DMS53 (cell line): ENCODE measurements around the gene GLI2.
A peak's percentile ranks its signal among the peaks of the same experiment; 100 is the strongest.

Source experiments
- DNase-seq: peaks from one replicate; lab custom pipeline; 2025; lab: John Stamatoyannopoulos, UW

The GLI2 gene

GRCh38 chr2:120770641-120771040 lies 35.0 kb downstream of the GLI2 start:
- DNase-seq = no peak

DNA sequence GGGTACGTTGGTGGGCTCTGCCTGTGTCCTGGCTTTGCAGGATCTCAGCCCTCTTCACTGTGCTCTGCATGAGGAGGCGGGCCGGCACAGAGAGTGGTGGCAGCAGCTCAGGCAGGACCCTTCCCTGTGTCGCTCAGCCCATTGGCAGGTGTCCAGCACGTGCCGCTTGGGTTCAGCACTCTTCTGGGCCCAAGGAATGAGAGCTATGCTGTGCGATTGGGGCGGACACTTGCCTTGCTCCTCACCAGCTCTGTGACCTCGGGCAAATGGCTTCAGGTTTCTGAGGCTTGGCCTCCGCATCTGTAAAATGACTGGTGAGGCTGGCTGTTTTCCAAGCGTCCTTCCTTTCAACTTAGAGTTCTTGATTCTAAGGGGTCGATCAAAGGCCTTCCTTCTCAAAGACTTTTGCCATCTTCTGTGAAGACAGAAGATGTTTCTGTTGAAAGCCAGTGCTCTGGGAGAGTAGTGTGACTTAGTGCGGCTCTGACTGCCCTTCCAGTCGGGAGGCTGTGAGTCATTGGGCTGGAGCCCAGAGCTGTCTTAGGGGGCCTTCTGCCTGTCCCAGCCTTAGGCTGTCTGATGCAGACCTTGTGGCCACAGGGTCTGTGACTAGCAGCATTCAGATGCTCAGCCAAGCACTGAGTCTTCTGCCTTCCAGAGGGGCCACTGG lies 35.6 kb downstream of the GLI2 start:
- DNase-seq = no peak

- DNase-seq = no peak
Observed at GRCh38 chr2:120771781-120772208, 36.1 kb downstream of the GLI2 start.

DNA sequence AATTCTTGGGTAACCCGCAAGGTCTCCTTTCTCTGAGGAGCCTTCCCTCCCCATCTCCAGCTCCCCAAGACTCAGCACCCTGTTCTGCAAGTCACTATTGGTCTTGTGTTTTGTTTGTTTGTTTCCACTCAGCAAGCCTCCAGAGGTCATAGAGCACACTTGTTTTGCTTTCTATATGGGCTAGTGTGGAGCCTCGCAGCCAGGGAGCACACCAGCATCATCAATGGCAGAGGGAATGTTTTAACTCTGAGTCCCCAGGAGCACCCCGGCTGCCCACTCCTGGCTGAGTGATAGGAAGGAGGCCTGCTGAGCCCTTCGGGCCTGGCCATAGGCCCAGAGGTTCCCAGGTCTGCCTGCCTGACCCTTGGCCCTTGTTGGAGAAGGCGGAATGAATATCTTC lies 36.6 kb downstream of the GLI2 start:
- no peak for DNase-seq

DNA sequence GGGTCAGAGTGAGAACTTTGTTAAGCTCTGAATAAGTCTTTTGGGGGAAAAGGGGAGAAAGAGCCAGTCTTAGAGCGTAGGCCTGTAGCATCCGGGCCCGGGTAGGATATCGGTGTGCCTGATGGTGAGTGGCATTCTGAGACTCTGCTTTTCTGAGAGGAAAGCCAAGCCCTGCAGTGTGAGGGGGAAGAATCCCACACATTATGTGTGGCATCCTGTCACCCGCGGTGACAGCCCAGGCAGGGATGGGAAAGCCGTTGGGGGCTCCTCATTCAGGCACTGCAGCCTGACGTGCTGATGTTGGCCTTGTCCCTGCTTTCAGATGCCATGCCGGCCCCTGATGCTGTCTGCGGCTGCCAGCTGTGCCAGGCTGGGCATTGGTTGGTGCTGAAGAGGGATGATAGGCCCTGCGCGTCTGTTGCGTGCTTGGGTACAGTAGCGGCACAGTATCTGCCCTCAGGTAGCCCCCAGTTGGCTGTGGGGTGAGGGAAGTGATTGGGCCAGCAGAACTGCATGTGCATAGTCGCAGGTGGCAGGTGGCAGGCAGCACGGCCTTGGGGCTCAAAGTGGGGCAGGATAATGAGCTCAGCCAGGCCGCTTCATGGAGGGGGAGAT lies 37.6 kb downstream of the GLI2 start:
- DNase-seq = no peak

DNA sequence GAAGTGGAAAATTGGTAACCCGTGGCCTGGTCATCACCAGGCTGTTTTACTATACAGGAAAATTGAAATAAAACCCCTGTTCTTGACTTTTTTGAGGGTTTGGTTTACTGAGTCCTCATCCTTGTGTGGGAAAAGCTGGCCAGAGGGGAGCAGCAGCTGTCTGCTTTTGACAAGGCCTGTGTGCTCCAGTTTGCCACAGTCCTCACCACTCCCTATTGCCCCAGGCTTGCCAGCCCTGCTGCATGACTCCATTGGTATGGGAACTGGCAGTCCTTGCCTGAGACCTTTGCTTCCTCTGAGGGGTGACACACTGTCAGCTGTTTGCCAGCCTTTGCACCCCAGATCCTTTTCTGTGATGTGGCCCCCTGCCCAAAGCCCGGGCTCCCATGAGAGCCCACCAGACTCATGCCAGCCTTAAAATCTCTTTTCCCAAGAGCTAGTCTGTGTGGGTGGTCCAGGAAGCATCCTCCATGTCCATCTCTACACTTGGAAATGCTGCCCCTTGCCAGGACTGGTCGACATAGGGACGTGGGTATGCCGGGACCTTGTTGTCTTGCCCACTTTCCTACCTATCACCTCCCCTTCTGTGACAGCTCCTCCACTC lies 39.0 kb downstream of the GLI2 start:
- DNase-seq = no peak

- DNase-seq = no peak
Observed at GRCh38 chr2:120775194-120775593, 39.5 kb downstream of the GLI2 start.

DNA sequence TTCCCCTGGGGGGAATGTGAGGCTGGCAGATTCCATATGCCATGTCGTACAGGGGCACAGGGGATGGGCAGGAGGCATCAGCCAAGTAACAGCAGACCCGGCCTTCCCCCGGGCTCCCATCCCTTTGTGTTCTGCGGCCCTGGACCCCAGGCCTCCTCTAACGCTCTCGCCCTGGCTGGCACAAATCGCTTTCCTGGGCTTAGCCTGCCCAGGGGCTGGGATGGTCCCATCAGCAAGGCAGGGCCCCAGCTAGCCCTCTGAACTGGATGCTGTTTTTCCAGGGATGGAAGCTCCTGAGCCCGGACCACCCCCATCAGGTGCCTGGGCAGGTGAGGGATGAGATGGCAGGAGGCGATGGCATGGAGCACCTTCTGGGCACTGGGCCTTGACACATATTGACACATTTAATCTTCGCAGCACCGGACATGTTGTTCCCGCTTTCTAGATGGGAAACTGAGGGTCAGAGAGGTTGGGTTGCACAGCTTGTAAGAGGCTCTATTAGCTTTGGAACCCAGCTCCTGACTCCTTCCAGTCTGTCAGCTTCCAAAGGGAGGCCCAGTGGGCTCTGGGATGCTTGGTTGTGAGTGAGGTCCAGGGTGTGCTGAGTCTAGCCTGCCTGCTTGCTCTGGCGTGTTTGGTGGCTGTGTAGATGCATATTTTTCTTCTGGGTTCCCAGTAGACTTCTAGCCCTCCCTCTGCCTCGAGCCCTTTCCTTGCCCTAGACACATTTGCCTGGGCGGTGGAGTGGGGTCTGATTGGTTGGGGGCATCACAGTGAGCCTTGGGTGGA lies 40.3 kb downstream of the GLI2 start:
- DNase-seq = no peak

- no peak for DNase-seq
Observed at GRCh38 chr2:120776649-120777048, 41.0 kb downstream of the GLI2 start.

- DNase-seq = no peak
Observed at GRCh38 chr2:120777170-120777751, 41.6 kb downstream of the GLI2 start.

- no peak for DNase-seq
Observed at GRCh38 chr2:120777787-120778186, 42.1 kb downstream of the GLI2 start.

DNA sequence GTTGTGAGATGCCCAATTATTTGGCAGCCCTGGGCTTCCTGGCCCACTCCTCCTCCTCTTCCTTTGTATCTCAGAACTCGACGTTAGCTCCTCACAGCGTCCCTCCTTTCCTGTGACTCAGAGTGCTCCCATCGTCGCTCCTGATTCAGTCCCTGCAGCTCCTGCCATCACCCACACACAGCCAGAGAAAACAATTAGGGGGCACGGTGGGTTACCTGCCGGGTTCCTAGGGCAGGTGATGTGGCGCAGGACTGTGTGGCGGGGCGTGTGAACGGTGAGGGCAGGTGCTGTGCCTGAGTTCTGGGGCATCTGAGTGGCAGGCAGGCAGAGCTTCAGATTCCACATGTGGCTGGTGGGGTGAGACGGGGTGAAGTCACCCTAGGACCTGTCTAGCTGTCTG lies 42.6 kb downstream of the GLI2 start:
- DNase-seq = no peak

GRCh38 chr2:120779781-120780283 lies 44.2 kb downstream of the GLI2 start:
- DNase-seq = no peak

- DNase-seq = peak; percentile 12
Observed at GRCh38 chr2:120780402-120780801, 44.7 kb downstream of the GLI2 start.

DNA sequence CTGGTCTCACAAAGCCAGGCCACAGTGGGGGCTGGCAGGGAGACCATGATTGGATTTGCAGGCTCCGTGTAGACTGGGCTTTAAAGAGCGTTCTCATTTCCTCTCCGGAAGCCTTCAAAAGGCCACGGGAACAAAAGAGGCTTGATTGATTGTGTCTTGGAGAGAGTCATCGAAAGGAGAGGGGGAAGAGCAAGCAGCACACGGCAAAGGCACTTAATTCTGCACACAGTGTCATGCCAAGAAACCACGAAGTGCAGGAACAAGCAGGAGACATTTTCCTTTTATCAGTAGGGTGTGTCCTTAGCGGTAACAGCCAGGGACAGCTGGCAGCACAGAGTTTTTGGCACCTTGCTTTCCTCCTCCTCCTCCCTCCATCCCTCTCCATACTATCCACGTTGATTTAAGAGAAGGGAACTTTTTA lies 47.7 kb downstream of the GLI2 start:
- DNase-seq = no peak

DNA sequence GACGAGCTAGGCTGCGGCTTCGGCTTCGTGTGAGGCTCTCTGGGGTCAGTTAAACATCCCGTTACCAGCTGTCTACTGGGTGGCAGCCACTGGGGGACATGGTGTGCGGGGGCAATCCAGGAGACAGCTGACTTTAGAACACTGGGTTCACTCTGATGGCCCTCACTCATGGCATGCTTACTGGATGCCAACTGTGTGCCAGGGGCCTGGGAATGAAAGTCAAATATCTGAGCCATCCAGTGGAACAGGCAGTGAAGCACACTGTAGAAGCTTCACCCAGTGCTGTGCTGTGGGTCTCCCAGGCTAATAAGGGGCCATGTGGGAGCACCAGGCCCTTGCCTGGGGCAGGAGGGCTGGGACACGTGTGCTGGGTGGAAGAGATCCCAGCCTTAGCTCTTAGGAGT lies 48.3 kb downstream of the GLI2 start:
- no peak for DNase-seq
